Activated naive CD4-positive, alpha-beta T cell (primary cell): Measurements from ENCODE around the gene KIF5C.

Source experiments
- DNase-seq, 4 experiments: peaks; one replicate each; lab custom pipeline; 2025; lab: John Stamatoyannopoulos, UW

Gene KIF5C

DNA sequence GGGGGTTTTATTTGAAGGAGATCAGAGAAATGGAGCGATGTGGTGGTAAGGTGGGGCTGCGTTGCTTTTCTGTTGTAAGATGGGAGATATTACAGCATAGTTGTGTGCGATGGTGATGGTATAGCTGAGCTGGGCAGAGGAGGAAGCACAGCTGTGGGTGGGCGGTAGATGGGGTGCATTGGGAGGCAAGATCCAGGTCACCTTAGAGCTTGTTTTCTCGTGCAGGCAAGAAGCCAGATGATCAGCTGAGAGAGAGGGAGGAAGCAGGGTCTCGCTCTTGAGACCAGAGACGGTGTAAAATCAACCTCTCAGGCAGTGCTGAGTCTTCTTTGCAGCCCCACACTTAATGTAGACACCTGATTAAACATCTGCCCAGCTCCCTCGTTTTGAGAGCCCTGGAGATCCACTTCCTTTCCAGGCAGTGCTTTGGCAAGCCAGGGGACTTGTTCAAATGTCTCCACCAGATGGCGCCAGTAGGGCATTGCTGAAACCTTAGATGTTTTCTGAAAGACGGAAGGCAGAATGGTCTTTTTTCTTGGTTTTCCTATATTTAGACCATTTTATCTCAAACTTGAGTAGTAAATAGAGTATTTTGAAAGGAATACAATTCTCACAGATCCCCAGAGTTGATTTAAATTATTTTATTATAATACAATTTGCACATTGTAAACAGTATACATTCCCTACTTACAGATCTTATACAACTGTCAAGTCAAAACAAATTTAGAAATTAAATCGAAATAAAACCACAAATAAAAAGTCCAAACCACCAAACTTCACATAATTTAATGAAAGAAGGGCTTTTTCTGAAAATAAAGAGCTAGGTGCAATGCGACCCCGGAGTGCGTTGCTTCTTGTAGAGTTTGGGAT is 142.3 kb downstream of the KIF5C start:
- peak; percentile 10 to 56 (median 48) for DNase-seq

DNA sequence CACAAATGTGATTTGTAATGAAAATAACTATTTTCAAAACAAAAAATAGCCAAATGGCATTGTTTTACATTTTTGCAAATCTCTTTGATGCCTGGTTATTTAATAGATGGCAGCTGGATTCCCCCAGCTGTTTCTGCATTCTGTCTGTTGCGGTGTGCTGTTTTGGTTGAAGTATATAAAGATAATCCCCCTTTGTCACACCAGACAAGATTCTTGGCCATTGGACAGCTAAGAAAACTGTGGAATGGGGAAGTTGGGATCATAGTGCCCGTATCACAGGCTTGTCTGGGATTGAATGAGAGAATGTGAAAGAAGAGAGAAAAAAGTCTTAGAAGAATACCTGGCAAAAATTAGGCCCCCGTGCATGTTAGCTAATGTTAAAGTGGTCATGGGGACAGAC is 144.0 kb downstream of the KIF5C start:
- DNase-seq = no peak

DNA sequence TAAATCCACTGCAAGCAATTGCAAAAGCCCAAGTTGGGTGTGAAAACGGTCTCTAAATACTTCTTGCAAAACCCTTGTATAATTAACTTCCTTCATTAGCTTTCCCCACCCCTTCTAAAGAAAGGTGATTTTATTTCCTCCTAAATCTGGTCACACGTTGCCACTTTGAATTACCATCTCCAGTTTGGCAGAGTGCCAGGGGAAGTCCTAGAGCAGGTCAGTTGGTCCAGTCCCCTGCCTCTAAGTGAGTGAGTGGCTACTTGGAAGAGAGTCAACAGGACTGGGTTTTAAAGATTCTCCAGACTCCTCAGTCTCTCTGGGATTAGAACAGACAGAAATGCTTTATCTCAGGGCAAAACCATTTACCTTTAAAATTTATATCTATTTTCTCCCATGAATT is 144.7 kb downstream of the KIF5C start:
- no peak for DNase-seq

DNA sequence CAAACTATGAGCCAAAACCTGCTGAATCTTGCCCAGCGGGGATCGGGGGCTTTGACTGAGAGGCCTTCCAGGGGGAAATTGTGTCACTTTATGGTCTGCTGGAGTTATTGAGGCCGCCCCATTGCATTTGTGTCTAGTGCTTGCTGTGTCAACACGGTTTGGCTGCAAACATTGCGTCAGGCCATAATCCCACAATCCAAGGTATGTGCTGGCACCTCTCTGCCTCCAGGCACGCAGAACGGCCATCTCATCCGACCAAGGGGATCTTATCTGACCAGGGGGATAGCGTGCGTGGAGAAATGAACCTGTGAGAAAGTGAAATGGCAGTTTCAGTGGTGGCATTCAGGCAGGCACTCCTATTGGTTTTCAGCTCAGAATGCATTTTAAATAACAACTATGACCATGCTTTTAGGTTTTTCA is 145.4 kb downstream of the KIF5C start:
- DNase-seq = no peak

DNA sequence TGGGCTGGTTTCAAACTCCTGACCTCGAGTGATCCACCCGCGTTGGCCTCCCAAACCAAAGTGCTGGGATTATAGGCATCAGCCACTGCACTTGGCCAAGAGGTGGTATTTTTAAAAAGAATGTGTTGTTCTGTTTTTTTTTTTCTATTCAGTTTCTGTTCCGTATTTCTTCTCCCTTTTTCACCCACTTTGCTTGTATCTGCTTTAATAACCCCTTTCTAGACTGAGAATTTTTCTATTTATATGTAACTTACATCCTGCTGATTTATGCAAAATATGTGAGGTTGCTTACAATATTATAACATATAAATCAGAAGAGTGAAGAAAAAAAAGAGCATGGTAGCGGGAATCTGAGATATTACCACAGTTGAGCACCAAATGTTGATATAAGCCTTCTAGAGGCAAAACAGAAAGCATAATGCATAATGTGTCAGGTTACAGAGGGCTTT is 146.3 kb downstream of the KIF5C start:
- no peak for DNase-seq

DNA sequence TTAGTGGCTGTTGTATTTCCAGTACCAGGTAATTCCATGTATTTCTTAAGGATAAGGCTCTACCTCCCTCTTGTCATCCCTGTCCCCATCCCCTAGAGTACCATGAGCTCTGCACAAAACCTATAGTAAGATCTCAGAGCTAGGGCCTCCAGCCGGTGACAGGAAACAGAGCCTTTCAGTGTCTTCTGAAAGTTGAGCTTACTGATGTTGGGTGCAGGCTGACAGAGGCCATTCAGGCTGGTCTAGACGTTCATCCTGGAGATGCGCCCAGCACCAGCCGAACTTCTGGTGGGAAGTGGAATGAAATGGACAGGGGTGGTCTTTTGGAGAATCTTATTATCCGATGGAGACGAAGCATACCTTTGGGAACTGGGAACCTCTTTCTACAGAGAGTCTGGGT is 146.7 kb downstream of the KIF5C start:
- no peak for DNase-seq

DNA sequence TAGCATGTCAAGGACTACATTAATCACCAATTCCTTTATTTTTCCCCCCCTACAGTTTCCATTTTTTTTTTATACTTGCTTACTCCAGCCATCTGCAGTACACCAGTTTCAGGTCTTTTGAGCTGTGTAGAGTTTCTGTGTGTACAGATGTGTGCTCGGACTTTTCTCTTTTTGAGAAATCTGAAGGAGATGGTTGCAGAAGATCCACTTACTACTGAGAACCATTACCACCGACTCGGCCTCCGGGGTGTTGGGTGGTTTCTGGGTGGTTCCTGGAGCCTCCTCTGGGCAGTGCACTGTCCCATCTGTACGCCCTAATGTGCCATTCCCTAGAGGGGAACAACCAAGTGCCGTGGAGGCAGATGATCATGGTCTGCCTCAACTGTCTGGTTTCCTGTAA is 148.1 kb downstream of the KIF5C start:
- no peak for DNase-seq

DNA sequence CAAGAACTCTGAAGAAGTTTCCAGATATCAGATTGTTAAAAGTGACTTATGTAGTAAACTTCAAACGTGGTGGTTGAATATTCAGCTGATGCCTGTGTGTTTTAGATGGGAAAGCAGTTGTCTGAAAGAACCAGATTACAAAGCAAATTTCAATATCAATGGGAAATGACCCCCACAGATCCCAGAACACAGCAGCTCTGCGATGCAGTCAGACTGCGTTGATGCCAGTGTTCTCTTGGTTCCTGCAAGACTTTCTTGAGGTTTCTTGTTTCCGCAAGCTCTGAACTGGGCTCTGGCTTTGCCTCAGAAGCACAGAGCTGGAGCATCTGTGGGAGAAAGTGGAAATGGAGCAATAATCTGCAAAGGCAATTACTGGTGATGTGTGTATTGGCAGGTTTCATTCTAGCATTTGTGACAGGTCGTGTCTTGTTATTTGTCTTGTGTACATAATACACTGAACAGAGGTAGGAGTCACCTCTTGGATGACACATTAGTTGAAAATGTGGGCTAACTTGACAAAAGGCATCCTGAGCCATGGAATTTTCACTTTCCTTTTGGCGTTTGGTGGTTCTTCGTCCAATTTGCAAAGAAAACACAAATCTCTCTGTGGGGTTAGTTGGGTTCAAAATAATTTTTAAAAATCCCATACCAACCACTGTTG is 152.7 kb downstream of the KIF5C start:
- no peak for DNase-seq

DNA sequence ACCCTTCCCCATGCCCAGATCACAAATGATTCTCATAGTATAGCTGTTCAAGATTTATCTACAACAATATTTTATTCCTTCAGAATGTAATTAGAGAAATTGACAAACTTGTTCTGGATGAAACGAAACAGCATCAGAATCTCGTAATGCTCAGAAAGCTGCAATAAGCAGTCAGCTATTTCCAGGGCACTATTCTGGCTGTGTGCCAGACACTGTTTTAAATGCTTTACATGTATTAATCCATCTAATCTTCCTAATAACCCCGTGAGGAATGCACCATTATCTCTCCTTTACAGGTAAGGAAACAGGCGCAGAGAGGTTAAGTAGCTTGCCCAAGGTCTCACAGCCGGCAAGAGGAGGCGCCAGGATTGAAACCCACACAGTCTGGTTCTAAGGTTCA is 153.3 kb downstream of the KIF5C start:
- no peak for DNase-seq

DNA sequence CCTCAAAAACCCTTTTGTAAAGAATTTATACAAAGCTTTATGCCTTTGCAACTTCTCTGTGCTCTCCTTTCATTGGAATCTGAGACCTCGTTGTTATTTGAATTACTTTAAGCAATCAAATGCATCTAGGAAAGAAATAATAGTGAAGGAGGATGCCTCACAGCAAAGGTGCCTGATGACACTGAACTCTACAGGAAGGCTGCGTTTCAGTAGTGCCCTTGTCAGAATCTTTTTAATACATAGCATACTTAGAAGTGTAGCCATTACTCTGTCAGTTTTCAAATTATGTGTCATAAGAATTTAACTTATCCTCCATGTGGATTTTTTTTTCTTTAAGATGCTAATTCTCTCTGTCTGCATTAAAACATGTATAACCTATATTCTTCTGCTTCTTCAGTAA is 153.9 kb downstream of the KIF5C start:
- DNase-seq = no peak

DNA sequence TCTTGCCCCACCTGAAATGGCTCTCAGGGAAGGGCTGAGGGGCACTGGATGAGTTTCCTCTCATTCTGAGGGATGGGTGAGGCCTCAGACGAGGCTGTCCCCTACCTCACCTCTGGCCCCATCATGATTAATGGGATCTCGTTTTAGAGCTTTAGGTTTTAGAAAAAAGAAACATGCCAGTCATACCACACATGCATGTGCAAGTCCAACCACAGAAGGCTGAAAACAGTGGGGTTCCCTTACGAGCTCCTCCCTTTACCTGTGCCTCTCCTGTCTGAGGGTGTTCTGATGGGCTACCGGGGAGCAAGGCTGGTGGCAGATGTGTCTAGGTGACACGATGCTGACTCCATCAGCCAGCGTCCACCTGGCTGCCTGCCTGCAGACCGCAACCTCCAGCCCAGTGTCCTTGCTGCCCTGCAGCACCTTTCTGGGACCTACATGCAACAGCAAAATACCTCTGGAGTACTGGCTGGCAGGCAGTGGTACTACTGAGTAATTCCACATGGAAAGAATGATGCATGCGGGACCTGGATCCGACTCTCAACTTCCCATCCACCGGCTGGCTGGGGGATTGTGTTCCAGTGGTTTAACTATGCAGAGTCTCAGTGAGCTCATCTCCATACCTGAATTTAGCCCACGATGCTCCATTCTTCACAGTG is 154.4 kb downstream of the KIF5C start:
- DNase-seq = no peak

DNA sequence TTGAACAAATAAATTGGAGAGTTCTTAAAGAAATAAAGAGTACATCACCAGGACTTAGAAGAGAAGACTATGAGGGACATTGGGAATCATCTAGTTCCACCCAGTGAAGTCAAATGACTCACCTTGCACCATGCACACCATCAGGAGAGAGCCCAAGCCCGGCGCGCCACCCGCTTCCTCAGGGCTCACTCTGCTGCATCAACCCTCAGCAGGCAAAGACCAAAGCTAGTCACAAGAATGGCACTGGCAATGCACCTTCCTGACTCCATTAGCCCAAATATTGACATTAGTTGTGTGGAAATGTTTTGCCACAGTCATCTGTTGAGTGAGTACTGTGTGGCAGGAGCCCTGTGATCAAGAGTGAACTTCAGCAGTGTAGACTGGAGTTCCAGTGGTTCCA is 156.4 kb downstream of the KIF5C start:
- DNase-seq = no peak

DNA sequence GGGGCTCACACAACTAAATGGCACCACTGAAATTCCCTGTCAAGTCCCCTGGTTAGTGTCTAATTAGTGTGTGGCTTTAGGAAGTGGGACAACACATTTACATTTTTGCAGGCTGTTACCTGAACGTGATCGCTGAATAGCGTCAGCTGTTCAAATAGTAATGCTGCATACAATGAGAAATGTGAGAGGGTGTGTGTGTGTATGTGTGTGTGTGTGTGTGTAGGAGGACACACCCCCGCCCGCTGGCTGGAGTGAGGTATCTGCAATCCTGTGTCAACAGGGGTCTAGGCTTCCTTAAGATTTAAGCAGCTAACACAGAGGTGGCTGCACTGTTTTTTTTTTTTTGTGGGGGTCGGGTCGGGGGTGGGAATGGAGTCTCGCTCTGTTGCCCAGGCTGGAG is 158.7 kb downstream of the KIF5C start:
- DNase-seq = no peak

DNA sequence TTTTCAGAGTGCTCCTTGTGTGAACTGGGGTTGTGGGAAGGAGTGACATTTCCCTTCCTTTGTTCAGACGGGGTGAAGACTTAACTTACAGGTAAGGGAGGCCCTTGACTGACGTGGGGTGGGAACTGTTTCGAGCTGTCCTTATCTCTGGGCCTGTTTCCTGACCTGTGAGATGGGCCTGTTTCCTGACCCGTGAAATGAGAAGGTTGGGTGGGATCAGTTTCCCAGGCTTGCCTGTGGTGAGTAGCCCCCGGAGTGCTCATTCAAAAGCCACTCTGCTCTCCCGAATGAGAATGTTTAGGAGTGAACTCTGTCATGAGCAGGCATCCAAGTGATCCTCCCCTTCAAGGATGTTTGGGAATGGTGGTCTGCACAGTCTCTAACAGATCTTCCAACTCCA is 159.4 kb downstream of the KIF5C start:
- DNase-seq = no peak

DNA sequence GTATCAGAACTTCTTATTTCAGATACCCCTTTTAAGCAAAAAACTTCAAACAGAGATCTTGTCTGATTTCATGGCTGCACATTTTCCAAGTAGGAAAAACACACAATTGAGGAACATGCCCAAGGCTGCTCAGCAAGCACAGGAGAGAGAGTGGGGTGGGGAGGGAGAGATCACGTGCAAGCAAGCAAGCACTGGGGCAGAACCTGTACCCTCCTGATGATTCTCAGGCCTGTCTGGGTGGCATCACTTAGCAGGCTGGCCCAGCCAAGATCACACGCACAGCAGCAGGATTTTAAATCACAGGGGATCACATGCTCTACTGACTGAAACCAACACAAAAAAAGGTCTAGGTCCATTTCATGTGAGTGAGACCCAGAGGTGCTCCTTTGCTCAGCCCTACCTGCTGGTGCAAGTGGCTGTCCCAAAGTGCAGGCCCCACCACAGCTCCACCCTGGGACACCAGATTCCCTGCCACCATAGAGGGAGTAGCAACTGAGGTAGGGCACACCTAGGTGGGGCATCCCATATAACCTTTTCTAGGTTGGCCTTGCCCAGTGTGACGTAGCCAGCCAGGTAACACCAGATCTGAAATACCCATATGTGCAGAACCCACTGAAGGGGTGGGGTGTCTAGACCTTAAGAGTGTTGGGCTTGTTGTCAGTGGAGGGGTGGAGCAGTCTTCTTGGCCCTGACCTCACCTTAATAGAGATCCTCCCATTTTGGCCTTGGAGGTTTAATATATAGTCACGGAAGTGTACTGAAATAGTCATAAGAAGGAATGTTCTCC is 161.7 kb downstream of the KIF5C start:
- no peak for DNase-seq

DNA sequence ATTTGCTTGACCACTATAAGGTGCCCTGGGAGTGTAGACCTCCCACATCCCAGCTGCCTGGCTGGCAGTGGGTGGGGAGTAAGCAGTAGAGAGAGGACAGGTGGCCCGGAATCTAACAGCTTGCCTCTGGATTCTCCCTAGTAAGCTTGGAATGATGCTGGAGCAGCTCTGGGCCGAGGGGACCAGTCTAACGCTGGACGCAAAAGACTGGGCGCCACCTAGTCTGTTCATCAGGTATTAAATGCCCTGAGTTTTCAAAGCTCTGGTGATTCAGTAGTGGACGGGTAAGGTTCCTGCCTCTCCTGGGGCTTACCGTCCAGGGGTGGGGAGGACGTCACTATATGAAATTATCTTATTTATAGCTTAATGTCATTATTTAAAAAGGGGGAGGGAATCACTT is 162.8 kb downstream of the KIF5C start:
- DNase-seq = no peak

DNA sequence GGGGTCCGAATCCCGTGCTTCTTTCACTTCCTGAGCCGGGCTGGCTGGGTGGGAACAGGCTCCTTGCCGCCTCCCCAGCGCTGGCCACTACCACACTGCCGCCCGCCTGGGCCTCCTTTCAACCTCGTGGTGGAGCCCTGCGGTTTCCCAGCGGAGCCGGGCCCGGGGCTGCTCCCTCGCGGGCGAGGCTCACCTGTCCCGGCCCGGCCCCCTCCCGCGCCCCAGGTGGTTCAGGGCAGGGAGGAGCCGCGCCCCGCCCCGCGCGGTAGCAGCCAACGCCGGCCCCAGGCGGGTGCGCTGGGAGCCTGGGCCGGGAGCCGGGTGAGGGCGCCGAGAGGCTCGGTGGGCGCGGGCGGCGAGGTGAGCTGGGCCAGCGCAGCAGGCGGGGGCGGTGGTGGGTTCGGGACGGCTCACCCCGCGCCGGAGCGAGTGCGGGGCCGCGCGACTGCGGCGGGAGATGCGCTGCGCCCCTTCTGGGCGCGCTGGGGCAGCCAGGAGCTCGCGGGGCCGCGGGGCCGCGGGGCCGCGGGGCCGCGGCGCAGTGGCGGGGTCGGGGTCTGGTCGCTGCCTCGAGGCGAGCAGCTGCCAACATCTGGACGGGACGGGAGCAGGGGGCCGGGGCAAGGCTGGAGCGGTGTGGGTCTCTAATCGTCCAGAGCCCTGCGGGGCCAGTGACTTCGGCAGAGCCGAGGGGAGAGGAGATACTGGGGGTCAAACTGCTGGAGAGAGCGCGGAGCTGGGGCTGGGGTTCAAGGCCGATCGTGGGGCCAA is 163.6 kb downstream of the KIF5C start, which contains the start of gene LYPD6B:
Gene LYPD6B, plus strand, starts transcription at position 258 of the 771 bp plus-strand sequence. CDS start 92,250 bp downstream, outside the sequence.
- DNase-seq = no peak

DNA sequence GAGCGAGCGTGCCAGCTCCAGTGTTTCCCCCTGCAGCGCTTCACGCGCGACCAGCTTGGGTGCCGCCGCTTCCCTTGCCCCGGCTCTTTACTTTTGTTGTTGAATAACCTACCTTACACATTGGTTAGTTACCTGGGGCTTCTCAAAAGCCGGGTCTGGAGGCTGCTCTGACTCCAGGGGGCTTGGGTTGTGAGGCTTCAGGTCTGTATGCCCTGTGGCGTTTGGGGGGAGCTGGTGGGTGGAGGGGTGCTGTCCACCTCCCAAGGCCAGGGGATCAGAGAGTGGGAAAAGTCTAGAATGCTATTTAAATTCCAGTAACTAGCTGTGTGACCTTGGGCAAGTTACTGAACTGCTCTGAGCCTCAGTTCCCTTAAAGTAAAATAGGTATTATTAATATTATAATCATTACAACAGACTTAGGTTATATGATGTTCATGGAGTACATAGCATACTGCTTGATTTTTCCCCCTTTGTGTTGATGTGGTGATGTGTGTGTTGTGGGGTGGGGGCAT is 164.2 kb downstream of the KIF5C start:
- DNase-seq = no peak

DNA sequence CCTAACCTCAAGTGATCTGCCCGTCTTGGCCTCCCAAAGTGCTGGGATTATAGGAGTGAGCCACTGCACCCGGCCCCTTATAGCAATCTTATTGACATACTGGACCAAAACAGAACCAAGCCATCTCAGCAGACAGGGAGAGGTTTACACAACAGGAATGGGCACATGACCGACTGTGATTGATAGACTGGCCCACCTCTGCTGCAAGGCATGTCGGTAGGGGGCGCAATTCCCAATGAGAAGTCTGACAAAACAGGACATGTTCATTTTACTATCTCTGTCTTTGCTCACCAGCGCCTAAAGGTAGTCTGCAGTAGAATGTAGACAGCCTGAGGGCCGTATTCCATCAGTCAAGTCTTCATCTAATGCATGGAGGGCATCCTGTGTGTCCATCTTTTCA is 165.4 kb downstream of the KIF5C start:
- DNase-seq = no peak

DNA sequence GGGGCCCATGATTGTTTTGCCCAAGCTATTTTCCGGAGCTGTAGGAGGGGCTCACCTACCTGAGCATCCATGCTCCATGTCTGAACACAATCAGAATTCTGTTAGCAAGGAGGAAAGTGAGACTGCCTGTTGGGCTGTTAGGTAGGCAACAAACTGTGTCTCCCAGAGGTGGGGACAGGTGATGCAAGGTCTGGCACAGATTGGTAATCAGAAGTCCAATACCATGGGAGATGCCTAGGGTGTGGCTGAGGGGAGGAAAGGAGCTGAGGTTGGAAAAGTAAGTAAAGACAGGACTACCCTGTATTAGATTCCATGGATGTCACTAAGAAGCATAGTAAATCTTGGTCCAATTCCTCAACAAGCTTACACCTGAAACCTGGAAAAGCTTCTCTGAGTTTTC is 166.5 kb downstream of the KIF5C start:
- no peak for DNase-seq

DNA sequence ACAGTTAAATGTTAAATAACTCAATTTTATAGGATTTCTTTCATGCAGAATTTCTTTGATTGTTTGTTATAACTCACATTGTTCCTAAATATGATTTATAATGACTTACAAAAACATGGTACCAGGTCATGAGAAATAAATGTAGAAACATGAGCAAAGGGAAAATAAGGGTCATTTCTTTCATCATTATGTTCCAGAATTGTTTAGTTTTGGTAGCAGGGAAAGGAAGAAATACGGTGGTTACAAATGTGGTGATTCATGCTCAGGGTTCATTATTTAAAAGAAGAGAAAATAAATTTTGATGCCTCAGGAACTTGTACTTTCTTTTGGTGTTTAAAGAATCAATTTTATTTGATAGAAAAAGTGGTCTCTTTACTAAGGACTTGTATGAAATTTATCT is 167.9 kb downstream of the KIF5C start:
- no peak for DNase-seq
